ENCODE data around the gene KCNK15.

Gene KCNK15

GRCh38 chr20:44765701-44766347 lies 20.2 kb downstream of the KCNK15 start:
- Histone ChIP-seq H3F3A (ENCODE audit: low read depth) (no peaks in the 10 kb centered on the region), H3K9ac (ENCODE audit: low read depth, low read length, poor library complexity, severe bottlenecking) (no peak overlapping the region), H3K4me1 (ENCODE audit: insufficient read depth, low read length, poor library complexity, severe bottlenecking) (peaks cover 8% of the 10 kb centered on the region), H3K27me3 (ENCODE audit: insufficient read depth, low read length, poor library complexity, severe bottlenecking) (no peaks in the 10 kb centered on the region), H2AFZ (ENCODE audit: low read length) (no peak overlapping the region), H3K79me2 (ENCODE audit: insufficient read depth, low read length) (no peaks in the 10 kb centered on the region), H3K9me2 (replicated peaks; ENCODE audit: low read depth, low read length) (no peaks in the 10 kb centered on the region), H4K20me1 (ENCODE audit: insufficient read depth, low read length, poor library complexity, severe bottlenecking) (no peaks in the 10 kb centered on the region), H3K4me2 (ENCODE audit: low read depth, low read length, poor library complexity, severe bottlenecking) (no peak overlapping the region), H3K4me3 (ENCODE audit: low read length, poor library complexity, severe bottlenecking) (no peak overlapping the region), H3K9me3 (ENCODE audit: insufficient read depth, low read depth, low read length) (no peaks in the 10 kb centered on the region), H3K36me3 (ENCODE audit: insufficient read depth, low read length) (no peaks in the 10 kb centered on the region)
- TF ChIP-seq, protein P1, sequence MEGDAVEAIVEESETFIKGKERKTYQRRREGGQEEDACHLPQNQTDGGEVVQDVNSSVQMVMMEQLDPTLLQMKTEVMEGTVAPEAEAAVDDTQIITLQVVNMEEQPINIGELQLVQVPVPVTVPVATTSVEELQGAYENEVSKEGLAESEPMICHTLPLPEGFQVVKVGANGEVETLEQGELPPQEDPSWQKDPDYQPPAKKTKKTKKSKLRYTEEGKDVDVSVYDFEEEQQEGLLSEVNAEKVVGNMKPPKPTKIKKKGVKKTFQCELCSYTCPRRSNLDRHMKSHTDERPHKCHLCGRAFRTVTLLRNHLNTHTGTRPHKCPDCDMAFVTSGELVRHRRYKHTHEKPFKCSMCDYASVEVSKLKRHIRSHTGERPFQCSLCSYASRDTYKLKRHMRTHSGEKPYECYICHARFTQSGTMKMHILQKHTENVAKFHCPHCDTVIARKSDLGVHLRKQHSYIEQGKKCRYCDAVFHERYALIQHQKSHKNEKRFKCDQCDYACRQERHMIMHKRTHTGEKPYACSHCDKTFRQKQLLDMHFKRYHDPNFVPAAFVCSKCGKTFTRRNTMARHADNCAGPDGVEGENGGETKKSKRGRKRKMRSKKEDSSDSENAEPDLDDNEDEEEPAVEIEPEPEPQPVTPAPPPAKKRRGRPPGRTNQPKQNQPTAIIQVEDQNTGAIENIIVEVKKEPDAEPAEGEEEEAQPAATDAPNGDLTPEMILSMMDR (conservative IDR thresholded peaks at IDR 0.05; ENCODE audit: low read length): no peak
- TF ChIP-seq EZH2phosphoT487 (IDR thresholded peaks at IDR 0.05; ENCODE audit: borderline replicate concordance): no peak

GRCh38 chr20:44768256-44768655 lies 22.6 kb downstream of the KCNK15 start:
- no peaks in the 10 kb centered on the region for H3K9me2 ChIP-seq (replicated peaks; ENCODE audit: low read depth, low read length)
- no peak overlapping the region for H3K9ac ChIP-seq (ENCODE audit: low read depth, low read length, poor library complexity, severe bottlenecking)
- no peaks in the 10 kb centered on the region for H3K9me3 ChIP-seq (ENCODE audit: insufficient read depth, low read depth, low read length)
- H3K4me1 ChIP-seq (ENCODE audit: insufficient read depth, low read length, poor library complexity, severe bottlenecking): peaks cover 8% of the 10 kb centered on the region
- H3K27me3 ChIP-seq (ENCODE audit: insufficient read depth, low read length, poor library complexity, severe bottlenecking): no peaks in the 10 kb centered on the region
- no peaks in the 10 kb centered on the region for H3K79me2 ChIP-seq (ENCODE audit: insufficient read depth, low read length)
- no peaks in the 10 kb centered on the region for H3K36me3 ChIP-seq (ENCODE audit: insufficient read depth, low read length)
- H3K4me2 ChIP-seq (ENCODE audit: low read depth, low read length, poor library complexity, severe bottlenecking): no peak overlapping the region
- H3K4me3 ChIP-seq (ENCODE audit: low read length, poor library complexity, severe bottlenecking): no peak overlapping the region
- no peaks in the 10 kb centered on the region for H4K20me1 ChIP-seq (ENCODE audit: insufficient read depth, low read length, poor library complexity, severe bottlenecking)
- H2AFZ ChIP-seq (ENCODE audit: low read length): no peak overlapping the region
- TF ChIP-seq EZH2phosphoT487 (IDR thresholded peaks at IDR 0.05; ENCODE audit: borderline replicate concordance): no peak
- TF ChIP-seq, protein P1 (conservative IDR thresholded peaks at IDR 0.05; ENCODE audit: low read length): no peak
- H3F3A ChIP-seq (ENCODE audit: low read depth): no peaks in the 10 kb centered on the region

DNA sequence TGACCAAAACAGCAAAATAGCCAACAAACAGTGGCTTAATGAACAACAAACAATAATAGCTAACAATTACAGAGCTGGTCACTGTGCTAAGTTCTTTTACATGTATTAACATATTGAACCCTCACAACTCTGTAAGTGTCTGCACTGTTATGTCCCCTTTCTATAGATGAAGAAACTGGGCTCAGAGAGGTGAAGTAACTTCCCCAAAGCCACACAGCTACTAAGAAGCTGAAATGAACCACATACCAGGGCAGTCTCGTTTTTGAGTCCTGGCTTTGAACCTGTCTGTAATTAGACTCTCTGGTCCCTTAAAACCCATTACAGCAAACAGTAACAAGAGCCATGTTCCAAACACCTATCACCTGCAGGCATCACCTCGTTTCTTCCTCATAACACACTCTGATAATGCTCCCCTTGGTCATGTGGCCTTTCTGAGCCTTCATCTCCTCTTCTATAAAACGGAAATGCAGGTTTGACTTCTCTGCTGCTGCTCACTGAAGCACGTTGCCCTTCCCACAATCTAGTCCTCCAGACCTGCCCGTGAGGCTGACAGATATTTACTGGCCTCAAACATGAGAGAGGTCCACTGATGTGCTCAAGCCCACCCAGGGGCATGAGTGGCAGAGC lies 23.3 kb downstream of the KCNK15 start:
- Histone ChIP-seq H3K9me2 (replicated peaks; ENCODE audit: low read depth, low read length) (no peaks in the 10 kb centered on the region), H3K4me2 (ENCODE audit: low read depth, low read length, poor library complexity, severe bottlenecking) (peak overlapping the region; percentile 13), H3K4me3 (ENCODE audit: low read length, poor library complexity, severe bottlenecking) (no peak overlapping the region), H2AFZ (ENCODE audit: low read length) (peak overlapping the region; percentile 28; the same call in 1 of the 2 replicates), H3K4me1 (ENCODE audit: insufficient read depth, low read length, poor library complexity, severe bottlenecking) (peaks cover 8% of the 10 kb centered on the region), H3K9me3 (ENCODE audit: insufficient read depth, low read depth, low read length) (no peaks in the 10 kb centered on the region), H4K20me1 (ENCODE audit: insufficient read depth, low read length, poor library complexity, severe bottlenecking) (no peaks in the 10 kb centered on the region), H3K36me3 (ENCODE audit: insufficient read depth, low read length) (no peaks in the 10 kb centered on the region), H3K9ac (ENCODE audit: low read depth, low read length, poor library complexity, severe bottlenecking) (no peak overlapping the region), H3K79me2 (ENCODE audit: insufficient read depth, low read length) (no peaks in the 10 kb centered on the region), H3K27me3 (ENCODE audit: insufficient read depth, low read length, poor library complexity, severe bottlenecking) (no peaks in the 10 kb centered on the region), H3F3A (ENCODE audit: low read depth) (no peaks in the 10 kb centered on the region)
- TF ChIP-seq EZH2phosphoT487 (IDR thresholded peaks at IDR 0.05; ENCODE audit: borderline replicate concordance): no peak
- TF ChIP-seq, protein P1 (conservative IDR thresholded peaks at IDR 0.05; ENCODE audit: low read length): no peak
